Stimulated activated CD8-positive, alpha-beta memory T cell treated with anti-CD3 and anti-CD28 coated beads, Interleukin-2, amount 100 ng/mL, for 48 hours (primary cell): Measurements from ENCODE around the gene LDB2.
A peak's percentile ranks its signal among the peaks of the same experiment; 100 is the strongest.

Source experiments
- DNase-seq, 2 donors: peaks; one replicate each; pipeline ENCODE4 v3.0.0-alpha.2; 2020; ENCODE audit warnings: low read depth in 2 of 2

The LDB2 gene

DNA sequence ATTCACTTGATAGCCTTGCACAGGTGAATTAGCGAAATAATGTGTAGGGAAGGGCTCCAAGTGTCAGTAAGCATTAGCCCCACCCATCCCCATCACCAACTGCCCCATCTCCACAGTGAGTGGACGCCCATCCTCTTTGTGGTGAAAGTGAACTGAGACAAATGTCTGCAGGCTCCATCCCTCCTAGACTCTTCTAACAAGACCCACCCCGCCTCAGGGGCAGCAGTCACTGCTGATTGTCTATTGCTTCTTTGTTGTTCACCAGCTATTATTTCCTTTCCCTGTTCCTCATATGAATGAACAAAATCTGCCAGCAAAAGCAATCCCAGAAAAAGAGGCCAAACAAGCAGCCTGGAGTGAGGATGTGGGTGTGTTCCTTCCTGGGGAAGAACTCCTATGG lies 96.4 kb downstream of the LDB2 start:
- DNase-seq = no peak

GRCh38 chr4:16801356-16801755 lies 97.1 kb downstream of the LDB2 start:
- DNase-seq = no peak

- peak; percentile 7 to 13 for DNase-seq
Measured at GRCh38 chr4:16794816-16795445, 103.5 kb downstream of the LDB2 start.

GRCh38 chr4:16791460-16791859 lies 107.0 kb downstream of the LDB2 start:
- no peak for DNase-seq

DNA sequence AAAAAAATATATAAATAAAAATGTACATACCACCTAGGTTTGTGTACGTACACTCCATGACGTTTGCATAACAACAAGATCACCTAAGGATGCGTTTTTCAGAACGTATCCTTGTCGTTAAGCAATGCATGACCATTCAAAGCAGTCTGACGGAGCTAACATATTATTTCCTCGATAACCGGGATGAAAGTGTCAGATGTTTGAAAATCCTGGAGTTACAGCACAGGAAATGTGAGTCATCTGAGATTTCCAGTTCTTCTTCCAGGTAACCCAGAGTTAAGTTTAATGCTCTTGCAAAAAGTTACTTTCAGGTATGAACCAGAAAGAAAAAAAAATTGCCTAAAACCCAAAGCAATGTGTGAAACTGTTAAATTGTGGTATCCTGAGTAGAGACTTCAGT lies 107.9 kb downstream of the LDB2 start:
- DNase-seq = no peak

- no peak for DNase-seq
Measured at GRCh38 chr4:16788868-16789267, 109.6 kb downstream of the LDB2 start.

DNA sequence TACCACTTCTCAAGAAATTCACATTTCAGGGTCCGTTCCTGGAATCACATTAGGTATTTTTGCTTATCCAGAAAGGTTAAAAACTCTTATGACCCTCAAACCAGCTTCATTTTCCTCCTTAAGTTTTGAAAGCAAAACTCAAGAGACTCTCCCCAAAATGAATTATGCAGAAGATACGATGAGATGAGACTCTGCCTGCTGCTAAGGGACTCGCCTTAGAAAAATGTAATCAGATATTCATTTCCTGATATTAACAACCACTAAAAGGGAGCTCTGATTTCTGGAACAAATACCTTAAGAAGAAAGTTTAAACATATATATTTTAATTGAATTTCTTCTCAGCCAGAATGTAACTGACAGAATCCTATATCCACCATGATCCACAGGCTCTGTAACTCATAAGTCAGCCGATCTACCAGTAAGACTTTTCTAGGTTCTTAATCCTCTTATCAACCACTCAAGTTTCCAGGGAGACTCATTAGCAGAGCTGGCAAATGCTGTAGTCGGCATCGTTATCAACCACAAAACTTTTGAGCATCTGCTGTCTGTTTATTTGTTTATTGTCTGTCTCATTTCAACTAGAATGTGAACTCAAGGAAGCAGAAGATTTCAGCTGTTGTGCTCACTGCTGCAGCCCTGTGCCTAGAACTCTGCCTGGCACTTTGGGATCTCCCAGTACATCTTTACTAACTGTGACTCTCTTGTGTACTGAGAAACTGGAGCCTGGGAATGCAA lies 112.5 kb downstream of the LDB2 start:
- DNase-seq = no peak

DNA sequence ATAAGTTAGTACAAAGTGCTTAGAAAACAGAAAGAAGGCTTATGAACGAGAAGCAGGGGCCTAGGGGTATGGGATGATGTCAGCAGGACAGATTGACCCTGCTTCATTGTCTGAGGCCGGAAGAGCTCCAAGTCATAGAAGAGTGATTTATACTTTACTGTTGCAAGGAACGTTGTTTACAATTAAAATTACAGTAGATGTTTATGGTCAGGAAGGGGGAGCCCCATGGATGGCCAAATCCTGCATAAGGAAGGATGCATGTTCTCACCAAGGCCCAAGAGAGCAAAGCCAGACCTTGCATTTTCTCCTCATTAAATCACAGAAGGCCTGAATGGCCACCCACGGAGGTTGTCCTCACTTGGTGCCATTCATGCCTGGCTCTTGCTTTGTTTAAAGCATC lies 115.3 kb downstream of the LDB2 start:
- no peak for DNase-seq

DNA sequence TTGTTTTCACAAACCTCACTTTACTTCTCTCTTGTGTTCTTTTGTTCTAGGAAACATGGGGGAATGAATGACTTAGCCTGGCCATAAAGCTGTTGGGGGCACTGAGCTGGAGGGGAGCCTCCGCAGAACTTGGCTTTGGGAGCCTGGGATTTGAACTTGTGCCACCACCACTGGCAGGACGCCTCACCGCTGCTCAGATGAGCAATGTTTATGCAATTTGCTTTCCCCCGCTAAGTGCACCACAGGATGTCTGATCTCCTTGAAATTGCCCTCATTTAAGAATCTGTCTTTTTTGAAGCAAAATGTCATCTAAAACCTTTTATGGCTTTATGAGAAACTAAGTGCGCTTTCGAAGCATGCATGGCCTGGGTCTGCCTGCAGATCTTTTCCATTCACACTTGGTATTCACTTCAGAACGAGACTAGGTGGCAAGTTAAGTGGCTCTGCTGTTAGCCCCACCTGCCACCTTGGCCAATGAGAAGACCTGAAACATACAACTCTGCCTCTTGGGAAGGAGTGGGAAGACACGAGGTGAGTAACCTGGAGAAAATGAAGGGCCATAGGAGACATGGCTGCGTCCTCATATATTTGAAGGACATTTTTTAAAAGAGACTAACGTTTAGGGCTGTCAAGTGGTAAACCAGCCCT lies 119.3 kb downstream of the LDB2 start:
- no peak for DNase-seq

DNA sequence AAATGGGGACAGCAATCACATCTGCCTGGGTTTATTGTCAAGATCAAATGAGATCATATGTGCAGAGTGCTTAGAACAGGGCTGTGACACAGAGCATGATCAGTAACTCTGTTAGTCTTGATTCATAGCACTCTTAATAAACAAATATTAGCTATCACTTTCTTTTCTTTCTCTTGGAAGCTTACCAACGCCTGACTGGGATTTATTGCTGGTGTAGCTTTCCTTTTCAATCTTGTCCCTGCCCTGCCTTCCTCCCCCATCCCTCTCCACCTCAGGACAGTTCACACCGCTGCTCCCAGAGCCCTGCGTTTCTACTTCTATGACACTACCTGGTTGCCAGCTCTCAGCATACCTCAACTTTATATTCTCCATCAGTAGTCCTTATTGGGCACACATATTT lies 120.7 kb downstream of the LDB2 start:
- DNase-seq = no peak

DNA sequence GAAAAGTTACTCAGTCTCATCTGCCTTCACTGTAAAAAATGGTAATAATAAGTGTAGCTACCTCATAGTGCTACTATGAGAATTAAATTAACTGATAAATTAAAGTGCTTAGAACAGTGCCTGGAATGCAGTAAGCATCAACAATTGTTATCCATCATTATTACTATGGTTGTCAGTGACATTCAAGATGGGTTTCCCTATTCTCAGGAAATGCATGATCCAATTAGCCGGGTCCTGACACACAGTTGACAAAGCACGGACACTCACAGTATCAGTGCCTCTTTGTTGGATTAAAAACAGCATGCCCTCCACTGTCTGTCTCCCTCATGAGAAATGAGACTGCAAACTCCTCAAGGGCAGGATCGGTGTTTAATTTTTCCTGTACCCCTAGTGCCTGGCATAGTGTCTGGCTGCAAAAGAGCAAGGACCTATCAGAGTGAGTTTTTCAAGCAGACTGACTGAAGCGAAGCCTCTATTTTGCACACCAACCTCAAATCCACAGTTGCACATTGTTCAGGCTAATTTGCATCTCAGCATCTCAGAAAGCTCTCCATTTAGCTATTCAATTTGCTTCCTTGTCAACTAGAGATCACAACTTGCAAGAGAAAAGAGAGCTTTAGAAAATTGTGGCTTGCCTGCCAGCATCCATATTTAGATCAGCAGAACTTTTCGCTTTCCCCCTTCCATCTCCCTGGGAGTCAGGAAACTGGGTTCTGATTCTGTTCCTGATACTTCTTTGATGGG lies 122.9 kb downstream of the LDB2 start:
- DNase-seq = no peak

DNA sequence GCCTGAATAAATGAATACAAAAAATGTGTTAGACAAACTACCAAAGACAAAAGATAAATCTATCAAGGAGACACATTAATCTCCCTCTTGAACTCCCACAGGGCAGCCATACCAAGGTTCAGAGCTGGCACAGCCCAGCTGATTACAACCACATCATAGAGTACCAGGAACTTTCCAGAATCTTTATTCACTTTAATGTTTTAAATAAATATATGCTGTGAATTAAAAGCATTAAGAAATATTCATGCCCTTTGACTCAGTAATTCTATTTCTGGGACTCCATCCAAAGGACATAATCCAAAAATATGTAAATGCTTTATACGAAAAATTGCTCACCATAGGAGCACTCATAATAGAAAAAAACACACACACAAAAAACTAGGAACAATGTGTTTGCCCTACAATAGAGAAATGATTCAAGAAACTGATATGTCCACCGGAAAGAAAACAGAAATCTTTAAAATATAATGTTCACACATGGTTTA lies 126.0 kb downstream of the LDB2 start:
- DNase-seq = no peak

- no peak for DNase-seq
Measured at GRCh38 chr4:16770710-16771285, 127.6 kb downstream of the LDB2 start.

DNA sequence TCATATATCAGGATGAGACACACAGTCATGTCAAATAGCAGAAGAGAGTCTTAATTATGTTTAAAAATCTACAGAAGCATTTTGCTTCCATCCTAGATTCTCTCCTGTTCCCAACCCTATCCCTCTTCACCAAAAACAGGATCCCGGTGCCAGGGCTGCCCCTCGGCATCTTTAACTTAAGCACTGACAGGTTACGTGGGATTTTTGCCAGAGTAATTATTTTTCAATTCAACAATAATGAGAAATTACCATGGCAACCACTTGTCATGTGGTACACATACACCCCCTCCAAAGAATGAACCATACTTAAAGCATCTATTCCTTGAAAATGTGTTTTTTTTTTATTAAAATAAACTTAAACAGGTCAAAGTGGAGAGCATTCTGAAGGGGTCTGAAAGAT lies 130.6 kb downstream of the LDB2 start:
- no peak for DNase-seq

- DNase-seq = no peak
Measured at GRCh38 chr4:16767251-16767650, 131.2 kb downstream of the LDB2 start.

DNA sequence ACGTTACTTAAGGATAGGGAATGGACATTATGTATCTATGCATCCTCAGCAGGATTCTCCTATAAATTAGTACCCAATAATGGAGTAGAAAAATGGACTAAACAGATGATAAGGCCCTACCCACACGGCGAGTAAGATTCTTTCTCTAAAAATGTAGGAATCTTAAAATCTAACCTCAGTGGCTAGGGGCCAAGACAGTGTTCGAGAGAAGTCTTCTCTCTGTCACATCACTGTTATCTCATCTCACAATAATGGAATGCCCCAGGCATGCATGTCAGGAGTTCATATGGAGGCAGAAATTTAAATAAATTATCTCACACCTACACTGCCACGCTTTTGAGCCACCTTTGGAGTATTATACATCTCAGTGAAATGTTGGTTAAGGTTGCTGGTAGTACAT lies 132.9 kb downstream of the LDB2 start:
- no peak for DNase-seq

DNA sequence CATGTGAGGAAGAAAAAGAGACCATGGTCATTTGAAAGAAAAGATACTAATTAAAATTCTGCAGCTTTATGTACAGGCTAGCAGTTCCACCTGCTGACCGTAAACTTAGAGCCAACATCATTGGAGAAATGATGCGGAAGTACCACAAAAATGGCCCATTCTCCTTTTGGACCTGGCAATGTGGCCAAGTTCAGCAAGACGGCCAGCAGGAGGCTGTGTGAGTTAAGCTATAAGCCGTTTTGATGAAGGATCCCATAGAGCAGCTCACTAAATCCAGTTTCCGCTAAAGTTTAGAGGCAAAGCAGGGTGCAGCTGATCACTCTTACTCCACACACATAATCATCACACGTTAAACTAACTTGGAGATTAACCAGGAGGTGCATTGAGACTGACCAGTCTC lies 133.8 kb downstream of the LDB2 start:
- no peak for DNase-seq

DNA sequence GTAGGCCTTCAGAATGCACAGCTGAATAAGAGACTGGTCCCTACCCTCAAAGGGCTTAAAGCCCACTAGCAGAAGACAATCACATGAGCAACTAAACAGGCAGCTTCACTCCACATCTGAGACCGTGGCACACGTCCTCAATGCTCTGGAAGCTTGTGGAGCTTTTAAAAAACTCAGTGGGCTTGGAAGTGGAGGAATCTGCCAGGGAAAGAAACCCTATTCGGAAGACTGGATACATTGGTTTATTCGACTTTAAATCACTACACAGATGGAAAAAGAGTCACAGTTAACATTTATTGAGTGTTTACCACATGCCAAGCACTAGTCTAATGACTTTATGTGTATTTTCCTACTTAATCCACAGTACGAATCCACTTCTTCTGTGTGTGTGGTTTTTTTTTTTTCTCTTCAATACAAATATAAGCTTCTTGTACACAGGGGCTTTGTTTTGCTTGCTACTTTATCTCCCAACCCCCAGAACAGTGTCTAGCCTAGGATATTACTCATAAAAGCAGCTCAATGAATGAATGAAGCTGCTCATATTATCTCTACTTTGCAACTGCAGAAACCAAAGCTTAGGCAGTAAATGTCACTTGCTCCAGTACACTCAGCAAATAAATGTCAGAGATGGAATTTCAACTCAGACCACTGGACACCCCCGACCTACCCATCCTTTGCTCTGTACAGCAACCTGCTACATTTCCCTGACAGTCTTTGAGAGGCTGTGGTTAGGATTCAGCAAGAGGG lies 137.7 kb downstream of the LDB2 start:
- no peak for DNase-seq

GRCh38 chr4:16759931-16760582 lies 138.4 kb downstream of the LDB2 start:
- DNase-seq = no peak

DNA sequence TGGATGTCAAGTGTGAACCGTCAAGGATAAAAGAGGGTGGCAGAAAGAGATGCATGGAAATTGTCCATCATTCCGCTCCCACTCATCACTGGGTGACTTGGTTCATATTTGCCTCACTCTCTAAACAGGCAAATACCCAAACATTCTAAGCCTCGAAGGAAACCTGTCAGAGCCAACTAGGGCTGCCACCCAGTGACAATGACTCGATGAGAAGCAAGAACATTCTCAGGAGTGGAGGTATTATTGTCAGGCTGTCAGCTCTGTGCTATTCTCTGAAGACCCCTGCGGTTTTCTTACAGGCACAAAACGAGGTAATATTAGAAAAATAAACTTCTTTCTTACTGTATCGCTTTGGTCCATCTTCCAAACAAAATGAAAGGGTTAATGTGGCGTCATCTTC lies 139.6 kb downstream of the LDB2 start:
- DNase-seq = no peak

DNA sequence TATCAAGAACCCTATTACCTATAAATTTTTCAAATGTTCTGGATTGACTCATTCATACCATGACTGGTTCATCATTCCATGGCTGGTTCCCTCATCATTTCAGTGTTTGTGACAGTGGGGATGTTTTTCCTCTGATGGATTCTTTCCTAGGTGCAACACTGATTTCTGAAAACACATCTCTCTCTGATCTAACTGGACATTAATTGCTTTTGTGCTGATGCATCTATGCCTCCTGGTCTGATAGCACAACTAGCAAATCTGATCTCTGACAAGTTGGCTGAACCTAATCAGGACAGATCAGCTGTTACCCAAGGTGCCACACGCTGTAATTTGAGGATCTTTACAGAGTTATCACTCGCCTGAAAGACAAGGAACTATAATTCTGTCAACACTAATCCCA lies 140.2 kb downstream of the LDB2 start:
- no peak for DNase-seq
